Stomach (tissue), 9 donors: ENCODE data around the gene GAPT. TPM values are rescaled to one million over a fixed set of nuclear protein-coding genes. Genes with fewer than 3 reads are reported as not detected.

Experiments
- DNase-seq, 2 donors: peaks; one replicate each; pipeline versions ENCODE4 v3.0.0 to v3.0.0-alpha.2; 2013 to 2019
- H3K27ac ChIP-seq, 5 donors: fragments of 200-600 bp in 4 of 5; sonication (generic) in 4 of 5; one replicate each; pipeline ENCODE4 v1.5.1; 2013 to 2019; ENCODE audit warnings: mild to moderate bottlenecking in 1 of 5, moderate library complexity in 1 of 5
- H3K27me3 ChIP-seq, 3 donors: fragments of 200-600 bp; sonication (generic); one replicate each; pipeline ENCODE4 v1.5.1; 2017 to 2019; ENCODE audit warnings: mixed run types in 1 of 3
- H3K36me3 ChIP-seq, 4 donors: fragments of 200-600 bp; sonication (generic); 1 replicate in 3 of 4; 2 replicates in 1 of 4; pipeline ENCODE4 v1.5.1; 2016 to 2019
- H3K4me1 ChIP-seq, 4 donors: fragments of 200-600 bp; sonication (generic); one replicate each; pipeline ENCODE4 v1.5.1; 2016 to 2019
- H3K4me3 ChIP-seq, 4 donors: fragments of 200-600 bp; sonication (generic) in 3 of 4; one replicate each; pipeline ENCODE4 v1.5.1; 2016 to 2019; ENCODE audit warnings: mild to moderate bottlenecking in 1 of 4
- H3K9me3 ChIP-seq, 4 donors: fragments of 200-600 bp; sonication (generic); one replicate each; pipeline ENCODE4 v1.5.1; 2016 to 2019
- CTCF ChIP-seq, 7 experiments: fragments of 450-650 bp in 4 of 7; fragments of 200-600 bp in 3 of 7; sonication (generic) in 3 of 7; IDR thresholded peaks; one replicate each; pipeline ENCODE4 v1.5.1; 2016 to 2019; ENCODE audit warnings: antibody characterized with exemption in 7 of 7, control low read depth in 2 of 7, mild to moderate bottlenecking in 1 of 7
- EP300 ChIP-seq: sonication (generic); formaldehyde crosslinking; IDR thresholded peaks from one replicate; pipeline ENCODE4 v1.6.1; 2017; ENCODE audit warnings: antibody characterized with exemption
- POLR2A ChIP-seq, 4 donors: fragments of 450-650 bp; IDR thresholded peaks; one replicate each; pipeline ENCODE4 v1.6.1; 2016; ENCODE audit warnings: antibody characterized with exemption in 4 of 4, control low read depth in 2 of 4, mild to moderate bottlenecking in 1 of 4, moderate library complexity in 1 of 4
- POLR2AphosphoS5 ChIP-seq, 3 donors: sonication (generic); formaldehyde crosslinking; IDR thresholded peaks; one replicate each; pipeline ENCODE4 v1.6.1; 2016; ENCODE audit warnings: antibody characterized with exemption in 3 of 3
- WGBS, 5 donors: extraction: QIAGEN DNeasy Blood & Tissue Kit in 3 of 5; methylation state at CpG; one replicate each; pipeline versions ENCODE4 v1.1.5 to v1.1.7; 2013 to 2018; 5-methylcytosine and 5-hydroxymethylcytosine counted together
- intact Hi-C: fragments of 100-400 bp; cut with DNase I; formaldehyde crosslinking; loops from one replicate; pipeline ENCODE4 v1.15.1; 2023; ENCODE audit warnings: low total_unique reads
- polyA plus RNA-seq, 3 donors: library from polyadenylated mRNA; stranded (reverse); fragments of 200-250 nt; gene quantifications; one replicate each; pipeline ENCODE4 v1.2.3, GENCODE V29; 2013
- small RNA-seq, 4 donors: library from RNA; depleted of rRNA; stranded (forward); fragments of <200 nt; gene quantifications; one replicate each; pipeline ENCODE3, GENCODE V24; 2016
- total RNA-seq, 5 donors: library from RNA; depleted of rRNA; stranded (reverse); fragments of >200 nt; gene quantifications; one replicate each; pipeline versions ENCODE4 v1.1.0 to v1.2.3, GENCODE V29; 2014 to 2016
- donor health status: healthy with polysubstance abuse.
- donor health status: Bipolar disorder and iron deficiency.
- donor health status: healthy.

GAPT gene
- total and polyA plus RNA-seq, 8 donors, result 0.68 to 4.9 (median 2.4) TPM; not detected in 2

DNA sequence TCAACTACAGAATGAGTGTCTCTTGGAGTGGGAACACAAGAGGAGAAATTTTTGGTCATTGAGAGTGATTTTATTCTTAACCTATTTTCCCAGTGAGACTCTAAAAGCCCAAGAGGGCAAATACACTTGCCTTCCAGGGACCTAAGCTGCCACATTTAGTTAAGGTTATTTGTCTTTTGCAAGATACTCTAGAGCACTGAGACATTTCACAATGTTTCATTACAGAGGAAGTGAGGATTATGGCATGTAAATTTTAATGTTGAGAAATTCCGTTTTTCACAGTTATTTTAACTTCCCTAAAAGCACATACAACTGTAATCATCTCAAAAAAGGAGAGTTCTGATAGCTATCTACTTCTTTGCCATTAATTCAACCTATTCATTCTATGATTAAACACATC, 53.0 kb downstream of the GAPT start:
- Histone ChIP-seq H3K9me3 (peaks cover 0 to 7% (median 2%) of the 10 kb centered on the region in 4 donors), H3K36me3 (no peaks in the 10 kb centered on the region), H3K27me3 (no peaks in the 10 kb centered on the region), H3K27ac (peak overlapping the region in 1 of 5 donors; percentile 40), H3K4me3 (no peak overlapping the region), H3K4me1 (no peaks in the 10 kb centered on the region)
- TF ChIP-seq POLR2A (IDR thresholded peaks at IDR 0.05) (no peak), CTCF (IDR thresholded peaks at IDR 0.05) (no peak), POLR2AphosphoS5 (IDR thresholded peaks at IDR 0.05) (no peak), EP300 (no peak)
- 41 to 53% (median 47%) methylated on average over 1 of the region's 1 CpG for WGBS, 5 donors
- intact Hi-C loops, result no loop called here
- no peak for DNase-seq

GRCh38 chr5:58544926-58545325, 53.7 kb downstream of the GAPT start:
- Histone ChIP-seq H3K9me3 (peaks cover 0 to 7% (median 1%) of the 10 kb centered on the region in 4 donors), H3K27ac (no peak overlapping the region), H3K4me3 (no peak overlapping the region), H3K4me1 (no peaks in the 10 kb centered on the region), H3K36me3 (no peaks in the 10 kb centered on the region), H3K27me3 (no peaks in the 10 kb centered on the region)
- WGBS, 5 donors, result 66 to 80% (median 76%) methylated on average over 2 of the region's 2 CpGs
- no peak for TF ChIP-seq EP300
- TF ChIP-seq CTCF (IDR thresholded peaks at IDR 0.05), result no peak
- no peak for TF ChIP-seq POLR2AphosphoS5 (IDR thresholded peaks at IDR 0.05)
- no peak for TF ChIP-seq POLR2A (IDR thresholded peaks at IDR 0.05)
- intact Hi-C loops, result no loop called here
- no peak for DNase-seq

DNA sequence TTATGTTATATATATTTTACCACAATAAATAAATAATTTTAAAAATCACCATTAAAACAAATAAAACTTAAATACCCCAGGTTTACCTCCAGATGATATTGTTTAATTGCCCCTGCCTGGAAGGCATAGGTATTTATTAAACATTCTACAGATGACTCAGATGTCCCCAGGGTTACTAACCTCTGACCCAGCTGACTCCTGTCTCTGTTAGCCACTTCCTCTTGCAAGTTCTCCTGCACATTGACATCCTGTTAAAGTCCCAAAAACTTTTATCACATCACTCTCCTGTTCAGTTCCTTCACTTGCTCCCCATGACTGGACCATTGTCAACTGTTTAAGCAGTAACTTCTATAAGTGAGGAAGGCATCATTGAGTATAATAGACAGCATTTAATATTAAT, 54.7 kb downstream of the GAPT start:
- Histone ChIP-seq H3K9me3 (peaks cover 0 to 7% (median 0%) of the 10 kb centered on the region in 4 donors), H3K27me3 (no peaks in the 10 kb centered on the region), H3K27ac (no peak overlapping the region), H3K4me3 (no peak overlapping the region), H3K36me3 (no peaks in the 10 kb centered on the region), H3K4me1 (no peaks in the 10 kb centered on the region)
- intact Hi-C loops, result no loop called here
- peak in 1 of 2 donors; percentile 5 for DNase-seq
- no peak for TF ChIP-seq POLR2A (IDR thresholded peaks at IDR 0.05)
- no peak for TF ChIP-seq EP300
- no peak for TF ChIP-seq CTCF (IDR thresholded peaks at IDR 0.05)
- TF ChIP-seq POLR2AphosphoS5 (IDR thresholded peaks at IDR 0.05), result no peak

Small RNAs within 50 kb of the gene (small RNA-seq; reads per million reads assigned to genes)
- gene MIR548AE2, result 0 reads per million in 4 donors

Other genes starting within 250 kb of the GAPT start
- 100 to 1,000 TPM in 2 of 5 donors, 10 to 100 TPM in 2, 1 to 10 TPM in 1; 2.3 to 181 (median 19.4) TPM for gene PLK2, start 31.3 kb upstream of the GAPT start, total RNA-seq
- 10 to 100 TPM; 13.7 to 25.8 (median 14.5) TPM for gene PLK2, start 31.3 kb upstream of the GAPT start, polyA plus RNA-seq
- gene RAB3C, start 91.6 kb downstream of the GAPT start, total RNA-seq, result 1 to 10 TPM in 2 of 5 donors, not detected in 3; 2.2 to 7.9 TPM
- gene RAB3C, start 91.6 kb downstream of the GAPT start, polyA plus RNA-seq, result 1 to 10 TPM in 2 of 3 donors, under 1 TPM in 1; 0.31 to 3.2 (median 1.1) TPM